Measurements from ENCODE around the gene RPTOR.

The RPTOR gene

DNA sequence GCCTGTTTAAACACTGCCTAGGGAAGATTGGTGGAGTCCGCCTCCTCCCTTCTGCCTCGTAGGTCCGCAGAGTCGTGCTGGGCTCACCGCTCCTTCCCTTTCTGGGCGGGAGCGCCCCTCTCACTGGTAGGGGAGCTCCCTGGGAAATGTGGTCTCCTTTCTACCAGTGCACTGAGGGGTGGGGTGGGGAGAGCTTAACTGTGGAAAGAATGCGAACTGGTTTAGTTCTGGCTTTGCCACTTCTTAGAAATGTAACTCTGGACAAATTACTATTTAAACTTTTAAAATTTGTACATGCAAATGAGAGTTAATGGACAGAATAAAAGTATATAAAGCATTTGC is 105.7 kb downstream of the RPTOR start:
- H3K4me3 ChIP-seq (replicated peaks; ENCODE audit: insufficient read depth, low read length), result no peak overlapping the region
- no peak overlapping the region for H3K27ac ChIP-seq (replicated peaks)
- TF ChIP-seq GABPA (IDR thresholded peaks at IDR 0.05; ENCODE audit: low read depth) (no peak), SPI1 (IDR thresholded peaks at IDR 0.05; ENCODE audit: borderline replicate concordance, low read depth) (no peak), POLR2AphosphoS5 (IDR thresholded peaks at IDR 0.05; ENCODE audit: low read depth) (no peak)
- TF ChIP-seq, protein P1, sequence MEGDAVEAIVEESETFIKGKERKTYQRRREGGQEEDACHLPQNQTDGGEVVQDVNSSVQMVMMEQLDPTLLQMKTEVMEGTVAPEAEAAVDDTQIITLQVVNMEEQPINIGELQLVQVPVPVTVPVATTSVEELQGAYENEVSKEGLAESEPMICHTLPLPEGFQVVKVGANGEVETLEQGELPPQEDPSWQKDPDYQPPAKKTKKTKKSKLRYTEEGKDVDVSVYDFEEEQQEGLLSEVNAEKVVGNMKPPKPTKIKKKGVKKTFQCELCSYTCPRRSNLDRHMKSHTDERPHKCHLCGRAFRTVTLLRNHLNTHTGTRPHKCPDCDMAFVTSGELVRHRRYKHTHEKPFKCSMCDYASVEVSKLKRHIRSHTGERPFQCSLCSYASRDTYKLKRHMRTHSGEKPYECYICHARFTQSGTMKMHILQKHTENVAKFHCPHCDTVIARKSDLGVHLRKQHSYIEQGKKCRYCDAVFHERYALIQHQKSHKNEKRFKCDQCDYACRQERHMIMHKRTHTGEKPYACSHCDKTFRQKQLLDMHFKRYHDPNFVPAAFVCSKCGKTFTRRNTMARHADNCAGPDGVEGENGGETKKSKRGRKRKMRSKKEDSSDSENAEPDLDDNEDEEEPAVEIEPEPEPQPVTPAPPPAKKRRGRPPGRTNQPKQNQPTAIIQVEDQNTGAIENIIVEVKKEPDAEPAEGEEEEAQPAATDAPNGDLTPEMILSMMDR (IDR thresholded peaks at IDR 0.05; ENCODE audit: insufficient read depth, low read length), result no peak
- TF ChIP-seq, protein P2, sequence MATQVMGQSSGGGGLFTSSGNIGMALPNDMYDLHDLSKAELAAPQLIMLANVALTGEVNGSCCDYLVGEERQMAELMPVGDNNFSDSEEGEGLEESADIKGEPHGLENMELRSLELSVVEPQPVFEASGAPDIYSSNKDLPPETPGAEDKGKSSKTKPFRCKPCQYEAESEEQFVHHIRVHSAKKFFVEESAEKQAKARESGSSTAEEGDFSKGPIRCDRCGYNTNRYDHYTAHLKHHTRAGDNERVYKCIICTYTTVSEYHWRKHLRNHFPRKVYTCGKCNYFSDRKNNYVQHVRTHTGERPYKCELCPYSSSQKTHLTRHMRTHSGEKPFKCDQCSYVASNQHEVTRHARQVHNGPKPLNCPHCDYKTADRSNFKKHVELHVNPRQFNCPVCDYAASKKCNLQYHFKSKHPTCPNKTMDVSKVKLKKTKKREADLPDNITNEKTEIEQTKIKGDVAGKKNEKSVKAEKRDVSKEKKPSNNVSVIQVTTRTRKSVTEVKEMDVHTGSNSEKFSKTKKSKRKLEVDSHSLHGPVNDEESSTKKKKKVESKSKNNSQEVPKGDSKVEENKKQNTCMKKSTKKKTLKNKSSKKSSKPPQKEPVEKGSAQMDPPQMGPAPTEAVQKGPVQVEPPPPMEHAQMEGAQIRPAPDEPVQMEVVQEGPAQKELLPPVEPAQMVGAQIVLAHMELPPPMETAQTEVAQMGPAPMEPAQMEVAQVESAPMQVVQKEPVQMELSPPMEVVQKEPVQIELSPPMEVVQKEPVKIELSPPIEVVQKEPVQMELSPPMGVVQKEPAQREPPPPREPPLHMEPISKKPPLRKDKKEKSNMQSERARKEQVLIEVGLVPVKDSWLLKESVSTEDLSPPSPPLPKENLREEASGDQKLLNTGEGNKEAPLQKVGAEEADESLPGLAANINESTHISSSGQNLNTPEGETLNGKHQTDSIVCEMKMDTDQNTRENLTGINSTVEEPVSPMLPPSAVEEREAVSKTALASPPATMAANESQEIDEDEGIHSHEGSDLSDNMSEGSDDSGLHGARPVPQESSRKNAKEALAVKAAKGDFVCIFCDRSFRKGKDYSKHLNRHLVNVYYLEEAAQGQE (IDR thresholded peaks at IDR 0.05; ENCODE audit: insufficient replicate concordance, low read depth), result no peak
- DNase-seq (ENCODE audit: low read depth in 1 of 2, low spot score in 1 of 2), result no peak
- no peaks in the 10 kb centered on the region for H3K27me3 ChIP-seq (ENCODE audit: insufficient read depth, poor library complexity, severe bottlenecking)

DNA sequence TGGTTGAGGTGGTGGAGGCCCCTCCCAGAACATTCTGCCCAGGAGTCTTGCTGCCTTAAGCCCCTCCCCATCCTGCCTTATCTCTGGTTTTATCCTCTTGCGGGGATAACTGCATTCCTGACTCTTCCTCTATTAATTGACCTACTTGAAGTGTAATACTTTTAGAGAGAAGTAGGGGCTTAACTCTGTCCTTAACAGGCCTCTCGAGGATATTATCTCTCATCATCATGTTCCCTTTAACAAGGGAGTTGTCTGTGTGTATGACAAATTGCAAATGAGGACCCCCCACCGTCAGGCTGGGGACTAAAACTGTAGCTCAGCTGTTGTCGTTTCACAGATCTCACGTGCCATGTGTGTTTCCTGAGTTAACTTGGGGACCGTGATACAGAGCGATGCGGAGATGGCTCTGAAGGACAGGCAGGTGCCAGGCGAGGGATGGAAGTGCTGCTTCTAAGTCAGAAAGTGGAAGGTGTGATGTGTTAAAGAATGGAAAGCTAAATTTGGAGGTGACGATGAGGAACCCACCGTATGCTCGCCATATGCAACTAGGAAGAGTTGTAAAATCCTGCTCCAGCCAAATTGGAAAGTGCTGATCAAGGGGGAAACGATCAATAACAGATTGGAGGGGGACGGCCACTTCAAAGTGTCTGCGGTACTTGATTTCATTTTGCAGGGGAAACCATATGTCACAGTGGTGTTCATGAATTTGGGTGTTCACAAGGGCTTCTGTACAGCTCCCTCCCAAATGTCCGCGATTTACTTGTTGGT is 106.3 kb downstream of the RPTOR start:
- TF ChIP-seq, protein P1 (IDR thresholded peaks at IDR 0.05; ENCODE audit: insufficient read depth, low read length), result no peak
- TF ChIP-seq SPI1 (IDR thresholded peaks at IDR 0.05; ENCODE audit: borderline replicate concordance, low read depth), result no peak
- no peak for TF ChIP-seq POLR2AphosphoS5 (IDR thresholded peaks at IDR 0.05; ENCODE audit: low read depth)
- TF ChIP-seq, protein P2 (IDR thresholded peaks at IDR 0.05; ENCODE audit: insufficient replicate concordance, low read depth), result no peak
- Histone ChIP-seq H3K27me3 (ENCODE audit: insufficient read depth, poor library complexity, severe bottlenecking) (no peaks in the 10 kb centered on the region), H3K4me3 (replicated peaks; ENCODE audit: insufficient read depth, low read length) (no peak overlapping the region), H3K27ac (replicated peaks) (no peak overlapping the region)
- no peak for DNase-seq (ENCODE audit: low read depth in 1 of 2, low spot score in 1 of 2)

DNA sequence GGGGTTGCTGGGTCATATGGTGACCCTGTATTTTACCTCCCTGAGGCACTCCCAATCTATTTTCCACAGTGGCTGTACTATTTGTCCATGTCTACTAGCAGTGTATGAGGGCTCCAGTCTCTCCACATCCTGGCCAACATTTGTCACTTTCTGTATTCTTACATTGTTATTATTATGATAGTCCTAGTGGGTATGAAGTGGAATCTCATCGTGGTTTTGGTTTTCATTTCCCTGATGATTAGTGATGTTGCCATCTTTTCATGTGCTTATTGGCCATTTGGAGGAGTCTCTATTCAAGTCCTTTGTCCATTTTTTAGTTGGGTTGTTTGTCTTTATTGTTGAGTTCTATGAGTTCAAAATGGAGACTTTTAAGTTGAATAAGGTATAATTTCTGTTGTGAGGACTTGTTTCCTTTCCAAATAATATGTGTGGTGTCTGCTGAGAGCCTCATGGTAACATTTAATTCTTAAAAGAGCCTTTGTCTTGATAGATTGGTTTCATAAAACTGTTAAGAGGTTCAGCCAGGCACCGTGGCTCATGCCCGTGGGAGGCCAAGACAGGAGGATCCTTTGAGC is 108.2 kb downstream of the RPTOR start:
- DNase-seq (ENCODE audit: low read depth in 1 of 2, low spot score in 1 of 2), result no peak
- TF ChIP-seq, protein P1 (IDR thresholded peaks at IDR 0.05; ENCODE audit: insufficient read depth, low read length), result no peak
- TF ChIP-seq GABPA (IDR thresholded peaks at IDR 0.05; ENCODE audit: low read depth), result no peak
- no peak for TF ChIP-seq SPI1 (IDR thresholded peaks at IDR 0.05; ENCODE audit: borderline replicate concordance, low read depth)
- TF ChIP-seq, protein P2 (IDR thresholded peaks at IDR 0.05; ENCODE audit: insufficient replicate concordance, low read depth), result no peak
- TF ChIP-seq POLR2AphosphoS5 (IDR thresholded peaks at IDR 0.05; ENCODE audit: low read depth), result no peak
- H3K27ac ChIP-seq (replicated peaks), result no peak overlapping the region
- H3K27me3 ChIP-seq (ENCODE audit: insufficient read depth, poor library complexity, severe bottlenecking), result no peaks in the 10 kb centered on the region
- no peak overlapping the region for H3K4me3 ChIP-seq (replicated peaks; ENCODE audit: insufficient read depth, low read length)
